Mucosa of stomach (tissue), 1 donor: ENCODE results near the gene ATG4C.
"Not testable (repeated sequence)": the region's sequence is repeated elsewhere in the genome, so short reads cannot be mapped to it uniquely, and the experiment has no call there.

Experiments
- H3K27me3 ChIP-seq: one replicate; pipeline ENCODE4 v1.7.0; 2013; ENCODE audit warnings: mild to moderate bottlenecking, low read length; ENCODE audit not compliant: control insufficient read depth, insufficient read depth
- H3K36me3 ChIP-seq: one replicate; pipeline ENCODE4 v1.7.0; 2013; ENCODE audit warnings: low read length; ENCODE audit not compliant: control insufficient read depth, insufficient read depth
- H3K4me1 ChIP-seq: one replicate; pipeline ENCODE4 v1.7.0; 2013; ENCODE audit warnings: mild to moderate bottlenecking, low read length; ENCODE audit not compliant: control insufficient read depth, insufficient read depth
- H3K4me3 ChIP-seq: one replicate; pipeline ENCODE4 v1.7.0; 2013; ENCODE audit warnings: low read length
- H3K9ac ChIP-seq: one replicate; pipeline ENCODE4 v1.7.0; 2013; ENCODE audit warnings: mild to moderate bottlenecking, low read length, moderate library complexity
- H3K9me3 ChIP-seq: one replicate; pipeline ENCODE4 v1.7.0; 2013; ENCODE audit warnings: mild to moderate bottlenecking, low read length, moderate library complexity; ENCODE audit not compliant: control insufficient read depth
- donor health status: Pancreatic carcinoma.

Gene ATG4C, protein sequence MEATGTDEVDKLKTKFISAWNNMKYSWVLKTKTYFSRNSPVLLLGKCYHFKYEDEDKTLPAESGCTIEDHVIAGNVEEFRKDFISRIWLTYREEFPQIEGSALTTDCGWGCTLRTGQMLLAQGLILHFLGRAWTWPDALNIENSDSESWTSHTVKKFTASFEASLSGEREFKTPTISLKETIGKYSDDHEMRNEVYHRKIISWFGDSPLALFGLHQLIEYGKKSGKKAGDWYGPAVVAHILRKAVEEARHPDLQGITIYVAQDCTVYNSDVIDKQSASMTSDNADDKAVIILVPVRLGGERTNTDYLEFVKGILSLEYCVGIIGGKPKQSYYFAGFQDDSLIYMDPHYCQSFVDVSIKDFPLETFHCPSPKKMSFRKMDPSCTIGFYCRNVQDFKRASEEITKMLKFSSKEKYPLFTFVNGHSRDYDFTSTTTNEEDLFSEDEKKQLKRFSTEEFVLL

DNA sequence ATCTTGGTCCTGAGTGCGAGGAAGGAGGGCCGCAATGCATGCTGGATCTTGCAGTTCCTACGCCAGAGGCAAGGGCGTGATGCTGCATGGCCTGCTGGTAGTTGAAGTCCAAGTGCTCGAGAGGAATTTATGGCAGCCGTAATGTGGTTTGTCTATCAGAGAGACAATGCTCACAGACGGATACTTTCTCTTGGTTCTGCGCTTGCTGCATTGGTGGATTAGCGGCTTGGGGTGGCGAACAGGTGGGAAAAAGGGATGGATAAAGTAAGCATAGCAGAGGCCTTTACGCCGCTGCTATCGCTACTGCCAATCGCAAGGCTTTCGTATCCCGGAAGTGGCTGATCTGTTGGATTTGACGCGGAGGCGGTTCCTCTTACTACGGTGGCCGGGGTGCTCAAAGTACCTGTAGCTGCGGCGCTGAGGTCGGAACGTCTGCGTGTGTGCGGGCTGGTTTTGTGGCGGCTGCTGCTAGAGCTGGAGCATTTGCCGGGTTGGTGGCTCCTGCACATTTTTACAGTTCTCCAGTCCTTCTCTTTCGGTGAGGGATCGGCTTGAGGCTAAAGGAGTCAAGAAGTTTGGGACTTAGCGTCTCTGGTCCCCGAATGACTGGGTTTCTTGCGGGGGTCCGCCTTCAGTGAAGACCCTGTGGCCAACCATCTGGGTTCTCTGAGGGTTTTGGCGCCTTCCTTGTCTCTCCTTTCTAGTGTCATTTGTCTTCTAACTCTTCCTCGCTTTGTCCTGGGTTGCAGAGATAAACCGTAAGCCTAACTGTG is at the start of gene ATG4C:
Gene ATG4C (plus strand): TSS at position 397 of the 773 bp plus-strand sequence. CDS start 19,655 bp downstream, outside the sequence.
- H3K4me1 ChIP-seq = peaks cover 4% of the 10 kb centered on the region
- no peaks in the 10 kb centered on the region for H3K36me3 ChIP-seq
- no peaks in the 10 kb centered on the region for H3K27me3 ChIP-seq
- H3K9me3 ChIP-seq = no peaks in the 10 kb centered on the region
- peak within 1 kb of the TSS; percentile 82 for H3K9ac ChIP-seq
- H3K4me3 ChIP-seq = peak within 1 kb of the TSS; percentile 99

DNA sequence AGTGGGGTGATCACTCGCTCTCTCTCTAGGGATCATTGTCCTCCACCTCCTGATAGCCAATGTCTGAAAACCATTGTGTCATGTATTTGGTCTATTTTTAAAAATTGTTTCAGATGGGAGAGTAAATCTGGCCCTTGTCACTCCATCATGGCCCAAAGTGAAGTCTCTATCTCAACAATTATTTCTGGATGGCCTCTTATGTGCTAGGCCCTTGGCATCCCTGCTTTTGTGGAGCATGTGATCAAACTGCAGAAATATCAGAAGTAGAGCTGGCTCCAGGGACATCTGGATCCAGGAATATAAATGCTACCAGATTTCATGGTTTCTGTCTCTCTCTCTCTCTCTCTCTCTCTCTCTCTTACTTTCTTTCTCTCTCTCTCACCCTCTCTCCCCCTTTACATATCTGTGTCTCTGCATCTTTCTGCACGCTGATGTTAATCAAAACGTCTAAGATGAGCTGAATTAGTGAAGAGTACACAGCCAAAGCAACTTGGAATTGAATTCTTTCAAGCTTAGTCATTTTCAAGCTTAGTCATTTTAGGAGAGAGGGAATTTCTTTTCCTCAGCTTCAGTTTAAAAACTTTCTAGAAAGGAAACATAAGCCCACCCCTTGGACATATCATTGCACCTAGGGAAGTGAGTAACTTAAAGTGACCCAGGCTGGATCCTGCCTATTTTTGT is 48.3 kb upstream of the ATG4C start:
- H3K9ac ChIP-seq = no peak overlapping the region
- H3K27me3 ChIP-seq = no peaks in the 10 kb centered on the region
- no peaks in the 10 kb centered on the region for H3K36me3 ChIP-seq
- H3K9me3 ChIP-seq = no peaks in the 10 kb centered on the region
- H3K4me1 ChIP-seq = peaks cover 8% of the 10 kb centered on the region
- no peak overlapping the region for H3K4me3 ChIP-seq

DNA sequence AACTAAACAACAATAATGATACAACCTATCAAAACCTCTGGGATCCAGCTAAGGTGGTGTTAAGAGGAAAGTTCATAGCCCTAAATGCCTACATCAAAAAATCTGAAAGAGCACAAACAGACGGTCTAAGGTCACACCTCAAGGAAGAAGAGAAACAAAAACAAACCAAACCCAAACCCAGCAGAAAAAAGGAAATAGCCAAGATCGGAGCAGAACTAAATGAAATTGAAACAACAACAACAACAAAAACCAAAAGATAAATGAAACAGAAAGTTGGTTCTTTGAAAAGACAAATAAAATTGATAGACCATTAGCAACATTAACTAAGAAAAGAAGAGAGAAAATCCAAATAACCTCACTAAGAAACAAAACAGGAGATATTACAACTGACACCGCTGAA is 43.2 kb upstream of the ATG4C start:
- H3K27me3 ChIP-seq, H3K4me3 ChIP-seq, H3K36me3 ChIP-seq: not testable (repeated sequence)

DNA sequence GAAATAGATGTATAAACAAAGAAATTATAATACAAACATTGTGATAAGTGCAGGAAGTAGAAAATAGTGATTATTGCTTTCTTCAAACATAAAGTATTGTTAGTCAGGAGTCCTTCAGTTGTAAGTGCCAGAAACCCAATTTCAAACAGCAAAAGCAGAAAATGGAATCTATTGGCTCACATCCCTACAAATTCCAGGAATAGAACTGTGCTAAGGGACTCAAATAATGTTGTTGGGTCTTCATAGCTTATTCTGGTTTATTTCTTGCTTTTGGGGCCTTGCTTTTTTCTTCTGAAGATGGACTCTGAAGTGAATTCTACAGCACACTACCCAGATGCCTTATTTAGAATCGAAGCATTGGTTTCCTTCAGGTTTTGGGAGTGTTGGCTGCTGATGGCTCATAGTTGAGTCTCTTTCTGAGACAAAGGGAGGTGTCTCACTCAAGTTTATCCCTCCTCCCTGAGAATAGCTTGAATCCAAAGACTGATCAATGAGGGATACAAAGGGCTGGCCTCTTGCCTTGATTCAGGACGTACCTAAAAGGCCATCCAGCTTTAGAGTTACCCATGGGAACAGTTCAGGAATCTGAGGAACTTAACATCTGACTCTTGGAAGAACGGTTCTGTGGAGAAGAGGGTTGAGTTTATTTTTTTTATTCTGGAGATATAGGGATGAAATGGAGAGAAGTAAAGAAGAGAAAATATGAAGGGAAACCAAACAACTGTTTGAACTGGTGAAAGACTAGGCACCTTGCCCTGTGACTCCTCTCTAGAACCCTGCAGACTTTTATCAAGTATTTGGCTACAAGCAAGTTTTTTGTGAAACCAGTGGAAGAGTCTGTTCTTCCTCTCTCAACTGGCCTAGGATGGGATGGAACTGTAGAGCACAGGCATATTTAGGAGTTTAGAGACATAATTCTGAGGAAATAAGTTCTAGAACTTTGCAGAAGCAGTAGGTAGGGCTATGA is 39.0 kb upstream of the ATG4C start:
- H3K4me1 ChIP-seq = peaks cover 5% of the 10 kb centered on the region
- H3K9me3 ChIP-seq = peaks cover 4% of the 10 kb centered on the region
- H3K4me3 ChIP-seq = no peak overlapping the region
- H3K27me3 ChIP-seq = no peaks in the 10 kb centered on the region
- no peaks in the 10 kb centered on the region for H3K36me3 ChIP-seq
- H3K9ac ChIP-seq = no peak overlapping the region

More for the DNA sequence above, 43.2 kb upstream of the ATG4C start:
- H3K9me3 ChIP-seq, H3K4me1 ChIP-seq, H3K9ac ChIP-seq: not testable (repeated sequence)

DNA sequence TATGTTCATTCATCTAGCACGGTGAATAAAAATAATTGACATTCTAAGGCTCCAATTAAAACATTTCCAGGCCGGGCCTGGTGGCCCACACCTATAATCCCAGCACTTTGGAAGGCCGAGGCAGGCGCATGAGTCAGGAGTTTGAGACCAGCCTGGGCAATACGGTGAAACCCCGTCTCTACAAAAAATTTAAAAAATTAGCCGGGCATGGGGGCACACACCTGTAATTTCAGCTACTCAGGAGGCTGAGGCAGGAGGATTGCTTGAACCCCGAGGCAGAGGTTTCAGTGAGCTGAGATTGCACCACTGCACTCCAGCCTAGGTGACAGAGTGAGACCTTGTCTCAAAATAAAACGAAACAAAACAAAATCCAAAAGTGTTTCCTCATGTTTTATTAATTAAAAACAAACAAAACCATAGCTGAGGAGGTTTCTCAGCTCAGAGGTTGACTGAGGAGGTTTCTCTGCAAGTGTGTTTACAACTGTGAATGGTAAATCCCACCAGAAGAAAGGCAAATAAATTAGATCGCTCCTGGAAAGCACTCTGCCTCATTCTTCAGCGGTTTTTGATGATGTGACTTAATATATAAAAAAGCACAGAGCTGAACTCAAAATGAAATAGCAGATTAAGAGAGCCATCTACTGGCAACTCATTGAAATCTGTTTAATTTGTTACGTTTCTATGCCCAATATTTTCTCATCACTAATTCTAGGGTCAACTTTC is 37.7 kb upstream of the ATG4C start:
- H3K9ac ChIP-seq = no peak overlapping the region
- peaks cover 5% of the 10 kb centered on the region for H3K4me1 ChIP-seq
- H3K36me3 ChIP-seq = no peaks in the 10 kb centered on the region
- H3K27me3 ChIP-seq = no peaks in the 10 kb centered on the region
- H3K4me3 ChIP-seq = no peak overlapping the region
- H3K9me3 ChIP-seq = peaks cover 4% of the 10 kb centered on the region

DNA sequence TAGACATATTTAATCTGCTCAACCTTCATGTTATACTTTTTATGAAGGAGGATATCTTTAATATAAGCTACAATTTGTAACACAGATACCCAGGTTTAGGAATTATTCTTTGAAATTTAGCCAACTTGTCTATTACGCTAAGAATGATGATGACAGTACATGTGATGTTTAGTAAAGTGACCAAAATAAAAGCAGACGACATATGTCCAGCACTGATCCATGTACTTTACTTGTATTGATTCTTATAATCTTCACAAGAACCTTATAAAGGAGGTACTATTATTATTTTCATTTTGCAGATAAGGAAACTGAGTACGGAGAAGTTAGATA is 37.2 kb upstream of the ATG4C start:
- no peak overlapping the region for H3K9ac ChIP-seq
- H3K9me3 ChIP-seq = peaks cover 4% of the 10 kb centered on the region
- no peak overlapping the region for H3K4me3 ChIP-seq
- peaks cover 5% of the 10 kb centered on the region for H3K4me1 ChIP-seq
- H3K36me3 ChIP-seq = no peaks in the 10 kb centered on the region
- H3K27me3 ChIP-seq = no peaks in the 10 kb centered on the region

DNA sequence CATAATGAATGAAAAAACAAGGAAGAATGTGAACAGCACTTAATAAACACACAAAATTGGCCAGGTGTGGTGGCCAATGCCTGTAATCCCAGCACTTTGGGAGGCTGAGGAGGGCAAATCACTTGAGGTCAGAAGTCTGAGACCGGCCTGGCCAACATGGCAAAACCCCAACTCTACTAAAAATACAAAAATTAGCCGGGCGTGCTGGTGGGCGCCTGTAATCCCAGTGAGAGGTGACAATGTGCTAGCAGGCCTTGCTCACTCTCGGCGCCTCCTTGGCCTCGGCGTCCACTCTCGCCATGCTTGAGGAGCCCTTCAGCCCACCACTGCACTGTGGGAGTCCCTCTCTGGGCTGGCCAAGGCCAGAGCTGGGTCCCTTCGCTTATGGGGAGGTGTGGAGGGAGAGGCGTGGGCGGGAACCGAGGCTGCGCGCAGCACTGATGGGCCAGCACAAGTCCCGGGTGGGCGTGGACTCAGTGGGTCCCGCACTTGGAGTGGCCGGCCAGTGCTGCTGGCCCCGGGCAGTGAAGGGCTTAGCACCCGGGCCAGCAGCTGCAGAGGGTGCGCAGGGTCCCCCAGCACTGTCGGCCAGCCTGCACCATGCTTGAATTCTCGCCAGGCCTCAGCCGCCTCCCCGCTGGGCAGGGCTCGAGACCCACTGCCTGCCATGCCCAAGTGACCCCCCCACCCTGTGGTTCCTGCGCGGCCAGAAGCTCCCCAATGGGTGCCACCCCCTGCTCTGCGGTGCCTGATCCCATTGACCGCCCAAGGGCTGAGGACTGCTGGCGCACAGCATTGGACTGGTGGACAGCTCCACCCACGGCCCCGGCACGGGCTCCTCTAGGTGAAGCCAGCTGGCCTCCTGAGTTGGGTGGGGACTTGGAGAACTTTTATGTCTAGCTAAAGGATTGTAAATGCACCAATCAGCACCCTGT is 30.6 kb upstream of the ATG4C start:
- H3K4me1 ChIP-seq = no peaks in the 10 kb centered on the region
- H3K9ac ChIP-seq = no peak overlapping the region
- no peaks in the 10 kb centered on the region for H3K36me3 ChIP-seq
- H3K4me3 ChIP-seq = no peak overlapping the region
- peaks cover 4% of the 10 kb centered on the region for H3K9me3 ChIP-seq
- H3K27me3 ChIP-seq = no peaks in the 10 kb centered on the region

DNA sequence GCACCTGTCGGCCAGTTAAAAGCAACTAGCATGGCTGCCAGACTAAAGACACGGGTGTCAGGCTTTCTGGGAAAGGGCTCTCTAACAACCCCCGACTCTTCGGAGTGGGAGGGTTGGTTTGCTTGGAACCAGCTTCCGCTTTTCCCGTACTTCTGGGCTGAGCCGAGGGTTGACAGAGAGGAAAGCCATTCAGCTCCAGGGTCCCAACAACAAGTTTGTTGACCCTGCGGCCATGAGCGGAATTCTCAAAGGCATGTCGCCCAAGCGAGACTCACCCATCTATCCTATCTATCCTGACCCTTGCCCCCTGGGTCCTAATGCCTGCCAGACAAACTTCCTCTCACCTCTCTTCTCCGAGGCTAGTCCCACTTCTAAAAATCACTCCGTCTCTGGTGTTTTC is 29.0 kb upstream of the ATG4C start:
- not testable (repeated sequence) for H3K9ac ChIP-seq, H3K4me3 ChIP-seq, H3K36me3 ChIP-seq, H3K4me1 ChIP-seq, H3K27me3 ChIP-seq, H3K9me3 ChIP-seq

DNA sequence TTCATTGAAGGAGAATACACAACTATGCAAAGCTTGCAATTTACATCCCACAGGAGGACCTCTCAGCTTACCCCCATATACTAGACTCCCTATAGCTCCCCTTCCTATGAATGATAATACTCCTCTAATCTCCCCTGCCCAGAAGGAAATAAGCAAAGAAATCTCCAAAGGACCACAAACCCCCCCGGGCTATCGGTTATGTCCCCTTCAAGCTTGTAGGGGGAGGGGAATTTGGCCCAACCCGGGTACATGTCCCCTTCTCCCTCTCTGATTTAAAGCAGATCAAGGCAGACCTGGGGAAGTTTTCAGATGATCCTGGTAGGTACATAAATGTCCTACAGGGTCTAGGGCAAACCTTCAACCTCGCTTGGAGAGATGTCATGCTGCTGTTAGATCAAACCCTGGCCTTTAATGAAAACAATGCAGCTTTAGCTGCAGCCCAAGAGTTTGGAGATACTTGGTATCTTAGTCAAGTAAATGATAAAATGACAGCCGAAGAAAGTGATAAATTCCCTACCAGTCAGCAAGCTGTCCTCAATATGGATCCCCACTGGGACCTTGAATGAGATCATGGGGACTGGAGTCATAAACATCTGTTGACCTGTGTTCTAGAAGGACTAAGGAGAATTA is 27.6 kb upstream of the ATG4C start:
- H3K36me3 ChIP-seq, H3K27me3 ChIP-seq, H3K9me3 ChIP-seq, H3K4me3 ChIP-seq, H3K4me1 ChIP-seq, H3K9ac ChIP-seq: not testable (repeated sequence)

DNA sequence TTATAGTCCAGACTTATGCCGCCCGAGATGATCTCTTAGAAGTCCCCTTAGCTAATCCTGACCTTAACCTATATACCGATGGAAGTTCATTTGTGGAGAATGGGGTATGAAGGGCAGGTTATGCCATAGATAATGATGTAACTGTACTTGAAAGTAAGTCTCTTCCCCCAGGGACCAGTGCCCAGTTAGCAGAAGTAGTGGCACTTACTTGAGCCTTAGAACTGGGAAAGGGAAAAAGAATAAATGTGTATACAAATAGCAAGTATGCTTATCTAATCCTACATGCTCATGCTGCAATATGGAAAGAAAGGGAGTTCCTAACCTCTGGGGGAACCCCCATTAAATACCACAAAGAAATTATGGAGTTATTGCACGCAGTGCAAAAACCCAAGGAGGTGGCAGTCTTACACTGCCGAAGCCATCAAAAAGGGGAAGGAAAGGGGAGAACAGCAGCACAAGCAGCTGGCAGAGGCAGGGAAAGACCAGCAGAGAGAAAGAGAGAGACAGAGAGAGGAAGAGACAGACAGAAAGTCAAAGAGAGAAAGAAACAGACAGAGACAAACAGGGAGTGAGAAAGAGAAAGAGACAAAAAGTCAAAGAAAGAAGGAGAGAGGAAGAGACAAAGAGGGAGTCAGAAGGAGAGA is 24.6 kb upstream of the ATG4C start:
- H3K4me3 ChIP-seq, H3K36me3 ChIP-seq, H3K4me1 ChIP-seq, H3K9me3 ChIP-seq, H3K9ac ChIP-seq, H3K27me3 ChIP-seq: not testable (repeated sequence)
